BJ (cell line): Measurements from ENCODE around the gene BTBD18. TPM values are rescaled to one million over a fixed set of nuclear protein-coding genes. Genes with fewer than 3 reads are reported as not detected.

Source experiments
- CTCF ChIA-PET: fragments of 350-600 bp; formaldehyde crosslinking; extraction: SDS; loops from one replicate; lab custom pipeline; 2021; ENCODE audit warnings: antibody characterized with exemption, inconsistent platforms; lab: Yijun Ruan, JAX
- POLR2A ChIA-PET: fragments of 300-600 bp; sonication (Branson Sonifier 250); formaldehyde crosslinking; extraction: SDS; loops from one replicate; lab custom pipeline; 2021; ENCODE audit warnings: antibody characterized with exemption; lab: Charles Lee
- DNase-seq: peaks from one replicate; pipeline ENCODE4 v3.0.0-alpha.2; 2011; ENCODE audit warnings: low read depth
- H3K27me3 ChIP-seq: 2 replicates; pipeline ENCODE4 v1.6.0; 2011; ENCODE audit warnings: low read length; ENCODE audit not compliant: control insufficient read depth, insufficient read depth
- H3K36me3 ChIP-seq: 2 replicates; pipeline ENCODE4 v1.5.1; 2011; ENCODE audit warnings: low read length; ENCODE audit not compliant: control insufficient read depth, insufficient read depth
- H3K4me3 ChIP-seq: 2 replicates; pipeline ENCODE4 v1.5.1; 2011; ENCODE audit warnings: low read depth, mild to moderate bottlenecking, control low read depth, low read length
- CTCF ChIP-seq: IDR thresholded peaks from 2 replicates; pipeline ENCODE4 v1.5.1; 2011; ENCODE audit warnings: low read depth, mild to moderate bottlenecking, control low read depth, inconsistent platforms, low read length, moderate library complexity; ENCODE audit not compliant: insufficient read depth
- polyA plus RNA-seq: library from polyadenylated mRNA; depleted of rRNA; stranded (reverse); fragments of >200 nt; gene quantifications from 2 replicates; pipeline ENCODE4 v1.2.3, GENCODE V29; 2011

BTBD18 gene
- polyA plus RNA-seq, 1 experiment = not detected

- ChIA-PET CTCF (interaction anchor here (0.6 to 12.1 kb wide), 8 partner anchors 10 to 97 kb away, joined by 3 to 137 read pairs (median 3); partner anchors contain the start of genes BTBD18 and SELENOH), POLR2A (interaction anchor here (0.6 to 1.0 kb wide), 4 partner anchors 17 to 43 kb away, joined by 3 to 5 read pairs (median 3); no protein-coding TSS in a partner anchor)
- DNase-seq = peak; percentile 85
- Histone ChIP-seq H3K4me3 (peak within 1 kb of the TSS; percentile 79), H3K27me3 (no peaks in the 10 kb centered on the region), H3K36me3 (no peaks in the 10 kb centered on the region)
- TF ChIP-seq CTCF = no peak
Measured at GRCh38 chr11:57761301-57762234, 9.9 kb upstream of the BTBD18 start, which contains the start of gene CTNND1. TSS of gene CTNND1 (plus strand) at chr11:57761802. CDS start at chr11:57791479, 29,677 bp downstream.

GRCh38 chr11:57758174-57758573 is 6.6 kb upstream of the BTBD18 start:
- H3K4me3 ChIP-seq = no peak overlapping the region

GRCh38 chr11:57752954-57753353 is 1.3 kb upstream of the BTBD18 start:
- POLR2A ChIA-PET = no interaction called here
- no peak overlapping the region for H3K4me3 ChIP-seq
- DNase-seq = no peak
- no peaks in the 10 kb centered on the region for H3K36me3 ChIP-seq
- TF ChIP-seq CTCF = no peak
- no peaks in the 10 kb centered on the region for H3K27me3 ChIP-seq
- CTCF ChIA-PET = interaction anchor here (0.6 to 3.5 kb wide), 2 partner anchors 33 to 49 kb away, joined by 3 to 43 read pairs; no protein-coding TSS in a partner anchor

More at GRCh38 chr11:57758174-57758573, 6.6 kb upstream of the BTBD18 start:
- CTCF ChIA-PET = interaction anchor here (0.6 to 12.1 kb wide), 4 partner anchors 27 to 754 kb away, joined by 3 to 137 read pairs (median 5); no protein-coding TSS in a partner anchor
- no peak for TF ChIP-seq CTCF
- POLR2A ChIA-PET = no interaction called here
- DNase-seq = no peak
- Histone ChIP-seq H3K27me3 (no peaks in the 10 kb centered on the region), H3K36me3 (no peaks in the 10 kb centered on the region)

GRCh38 chr11:57751176-57751575 is 443 bp downstream of the BTBD18 start:
- Histone ChIP-seq H3K27me3 (no peaks in the 10 kb centered on the region), H3K36me3 (no peaks in the 10 kb centered on the region), H3K4me3 (no peak overlapping the region)
- no peak for TF ChIP-seq CTCF
- ChIA-PET POLR2A (interaction anchor here (1.0 kb wide), 1 partner anchor 50 kb away, joined by 3 read pairs; no protein-coding TSS in a partner anchor), CTCF (interaction anchor here (0.6 to 3.5 kb wide), 9 partner anchors 10 to 755 kb away, joined by 3 to 43 read pairs (median 3); partner anchors contain the start of gene CTNND1)
- no peak for DNase-seq

- no peak for TF ChIP-seq CTCF
- Histone ChIP-seq H3K4me3 (no peak overlapping the region), H3K27me3 (no peaks in the 10 kb centered on the region), H3K36me3 (peaks cover 15% of the 10 kb centered on the region)
- CTCF ChIA-PET = interaction anchor here (2.0 to 3.5 kb wide), 2 partner anchors 18 to 53 kb away, joined by 5 to 21 read pairs; no protein-coding TSS in a partner anchor
- DNase-seq = no peak
- POLR2A ChIA-PET = no interaction called here
Measured at GRCh38 chr11:57746920-57747319, 4.7 kb downstream of the BTBD18 start.
